H1 (cell line): ENCODE results near the gene SHISA9. TPM values are rescaled to one million over a fixed set of nuclear protein-coding genes. Genes with fewer than 3 reads are reported as not detected.

Source experiments
- EP300 ChIP-seq, 2 experiments: IDR thresholded peaks; 1 replicate in 1 of 2; 2 replicates in 1 of 2; pipeline ENCODE4 v1.6.1; 2011 to 2012; ENCODE audit warnings: low read depth in 2 of 2, low read length in 2 of 2, mild to moderate bottlenecking in 2 of 2, borderline replicate concordance in 1 of 2, inconsistent platforms in 1 of 2, moderate library complexity in 1 of 2
- JUND ChIP-seq: IDR thresholded peaks from 2 replicates; pipeline ENCODE4 v1.6.1; 2011; ENCODE audit warnings: mild to moderate bottlenecking, improper control_type of control experiment, low read length
- POLR2AphosphoS5 ChIP-seq: IDR thresholded peaks from 2 replicates; pipeline ENCODE4 v1.6.1; 2011; ENCODE audit warnings: low read depth, low read length
- RAD21 ChIP-seq, 2 experiments: IDR thresholded peaks in 1 of 2; conservative IDR thresholded peaks in 1 of 2; 2 replicates each; pipeline ENCODE4 v1.6.1; 2011; ENCODE audit warnings: low read depth in 2 of 2, low read length in 2 of 2, improper control_type of control experiment in 1 of 2, inconsistent platforms in 1 of 2, mild to moderate bottlenecking in 1 of 2, moderate library complexity in 1 of 2
- RBBP5 ChIP-seq: IDR thresholded peaks from 2 replicates; pipeline ENCODE4 v1.7.1; 2012; ENCODE audit warnings: low read depth, mild to moderate bottlenecking, inconsistent platforms, low read length, moderate library complexity, borderline replicate concordance
- SRF ChIP-seq: IDR thresholded peaks from 2 replicates; pipeline ENCODE4 v1.6.1; 2011; ENCODE audit warnings: mild to moderate bottlenecking, low read depth, low read length, moderate library complexity
- TAF7 ChIP-seq: optimal IDR thresholded peaks from 2 replicates; pipeline ENCODE3; 2011; ENCODE audit warnings: low read depth, mild to moderate bottlenecking, inconsistent platforms, low read length, moderate library complexity, borderline replicate concordance
- TBP ChIP-seq: IDR thresholded peaks from 2 replicates; pipeline ENCODE4 v1.6.1; 2011; ENCODE audit warnings: low read depth, low read length, improper control_type of control experiment
- polyA plus RNA-seq, 7 experiments: library from polyadenylated mRNA; depleted of rRNA in 3 of 7; stranded (reverse) in 5 of 7; unstranded in 2 of 7; fragments of >200 nt in 5 of 7; fragments of 200-250 nt in 2 of 7; gene quantifications; 1 replicate in 5 of 7; 2 replicates in 1 of 7; 4 replicates in 1 of 7; pipeline versions ENCODE4 v1.2.1 to v1.2.3, GENCODE V29; 2011 to 2013; ENCODE audit warnings: missing spikeins in 2 of 7, mixed read lengths in 2 of 7
- total RNA-seq: library from RNA; stranded (reverse); fragmentation: NEBNext Ultra II Directional; extraction: Animal tissue kit (Norgen Biotek cat#: 25700); gene quantifications from 2 replicates; pipeline ENCODE4 v1.2.1, GENCODE V29; 2021

SHISA9 gene
- total and polyA plus RNA-seq, 2 of the 8 experiments (the other 6 are each of a cell fraction or from before 2014, with no cell fraction given): 25.6 to 39.8 TPM

DNA sequence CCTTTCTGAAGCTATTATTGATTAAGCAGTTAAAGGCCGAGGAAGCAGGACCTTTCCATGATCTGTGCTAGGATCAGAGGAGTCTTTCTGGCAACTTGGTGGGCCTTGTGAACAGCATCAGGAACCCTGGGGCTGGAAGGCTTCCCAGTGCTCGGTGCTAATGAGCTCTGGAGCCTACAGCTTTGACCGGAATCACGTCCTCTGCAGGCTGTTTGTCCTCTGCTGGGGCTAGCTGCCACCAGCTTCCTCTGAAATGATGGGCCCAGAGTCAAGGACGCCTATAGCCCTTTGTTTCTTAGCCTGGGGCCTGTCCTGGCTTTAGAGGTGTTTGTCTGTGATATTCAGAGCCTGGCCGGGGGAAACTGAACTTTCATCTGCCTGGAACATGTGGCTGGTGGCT is 111.6 kb downstream of the SHISA9 start (continued):
- TF ChIP-seq EP300 (IDR thresholded peaks at IDR 0.05; ENCODE audit: borderline replicate concordance in 1 of 2, low read depth in 2 of 2, low read length in 2 of 2) (no peak), TAF7 (no peak), SRF (no peak), RBBP5 (no peak), TBP (no peak), JUND (no peak), RAD21 (IDR thresholded peaks at IDR 0.05 in 1 of 2, conservative IDR thresholded peaks at IDR 0.05 in 1 of 2; ENCODE audit: low read depth in 2 of 2, low read length in 2 of 2) (no peak), POLR2AphosphoS5 (no peak)
- TF ChIP-seq, all 59 proteins: peak for 0
